Ascending aorta (tissue), 2 donors: ENCODE measurements around the gene FAAP100. TPM values are rescaled to one million over a fixed set of nuclear protein-coding genes. Genes with fewer than 3 reads are reported as not detected.

Source experiments
- DNase-seq, 2 donors: peaks; one replicate each; pipeline ENCODE4 v3.0.0-alpha.2; 2019; ENCODE audit warnings: low spot score in 2 of 2
- H3K27ac ChIP-seq, 2 donors: fragments of 200-600 bp; sonication (generic); one replicate each; pipeline ENCODE4 v1.5.1; 2016 to 2017; ENCODE audit warnings: mild to moderate bottlenecking in 1 of 2
- H3K27me3 ChIP-seq: fragments of 200-600 bp; sonication (generic); one replicate; pipeline ENCODE4 v1.5.1; 2017
- H3K36me3 ChIP-seq, 2 donors: fragments of 200-600 bp; sonication (generic); one replicate each; pipeline ENCODE4 v1.5.1; 2016
- H3K4me1 ChIP-seq, 2 donors: fragments of 200-600 bp; sonication (generic); one replicate each; pipeline ENCODE4 v1.5.1; 2016 to 2017; ENCODE audit warnings: mild to moderate bottlenecking in 1 of 2
- H3K4me3 ChIP-seq, 2 donors: fragments of 200-600 bp; sonication (generic); one replicate each; pipeline ENCODE4 v1.5.1; 2016 to 2017; ENCODE audit warnings: mild to moderate bottlenecking in 1 of 2
- H3K9me3 ChIP-seq, 2 donors: fragments of 200-600 bp; sonication (generic); one replicate each; pipeline ENCODE4 v1.5.1; 2016
- CTCF ChIP-seq, 3 experiments: fragments of 200-600 bp in 2 of 3; fragments of 450-650 bp in 1 of 3; sonication (generic) in 2 of 3; IDR thresholded peaks; one replicate each; pipeline ENCODE4 v1.5.1; 2016 to 2019; ENCODE audit warnings: antibody characterized with exemption in 3 of 3, mild to moderate bottlenecking in 1 of 3, moderate library complexity in 1 of 3
- intact Hi-C: fragments of 100-400 bp; cut with DNase I; formaldehyde crosslinking; loops from one replicate; pipeline ENCODE4 v1.15.1; 2023
- total RNA-seq: library from RNA; depleted of rRNA; stranded (reverse); fragments of >200 nt; gene quantifications from one replicate; pipeline ENCODE4 v1.1.0, GENCODE V29; 2016

Gene FAAP100
- total RNA-seq, 1 donor from 2014 or later = 75.6 TPM

GRCh38 chr17:81511554-81511803 is 40.7 kb downstream of the FAAP100 start:
- H3K27ac ChIP-seq = peak overlapping the region; percentile 88 to 90
- no peaks in the 10 kb centered on the region for H3K27me3 ChIP-seq
- intact Hi-C loops = loop anchor here (10.0 kb wide), 1 partner anchor 353 kb away; the partner anchor contains the start of gene P4HB
- peak overlapping the region; percentile 81 to 96 for H3K4me3 ChIP-seq
- DNase-seq = no peak
- H3K9me3 ChIP-seq = no peaks in the 10 kb centered on the region
- H3K36me3 ChIP-seq = peaks cover 40 to 46% of the 10 kb centered on the region in 2 donors
- no peak for TF ChIP-seq CTCF (IDR thresholded peaks at IDR 0.05)
- H3K4me1 ChIP-seq = peaks cover 2 to 8% of the 10 kb centered on the region in 2 donors

GRCh38 chr17:81510785-81511553 is 41.2 kb downstream of the FAAP100 start:
- peaks cover 40 to 46% of the 10 kb centered on the region in 2 donors for H3K36me3 ChIP-seq
- H3K27me3 ChIP-seq = no peaks in the 10 kb centered on the region
- peak overlapping the region; percentile 81 to 96 for H3K4me3 ChIP-seq
- H3K9me3 ChIP-seq = no peaks in the 10 kb centered on the region
- peaks cover 0 to 5% of the 10 kb centered on the region in 2 donors for H3K4me1 ChIP-seq
- peak overlapping the region; percentile 88 to 90 for H3K27ac ChIP-seq
- no peak for TF ChIP-seq CTCF (IDR thresholded peaks at IDR 0.05)
- DNase-seq = no peak
- intact Hi-C loops = loop anchor here (10.0 kb wide), 1 partner anchor 354 kb away; the partner anchor contains the start of gene P4HB

- H3K4me3 ChIP-seq = peak overlapping the region; percentile 81 to 96
- peak overlapping the region in 1 of 2 donors; percentile 90 for H3K27ac ChIP-seq
- intact Hi-C loops = loop anchor here (10.0 kb wide), 1 partner anchor 355 kb away; the partner anchor contains the start of gene P4HB
- peaks cover 0 to 3% of the 10 kb centered on the region in 2 donors for H3K4me1 ChIP-seq
- no peak for TF ChIP-seq CTCF (IDR thresholded peaks at IDR 0.05)
- no peaks in the 10 kb centered on the region for H3K27me3 ChIP-seq
- H3K9me3 ChIP-seq = no peaks in the 10 kb centered on the region
- peaks cover 40 to 46% of the 10 kb centered on the region in 2 donors for H3K36me3 ChIP-seq
- no peak for DNase-seq
Measured at GRCh38 chr17:81509972-81510784, 42.0 kb downstream of the FAAP100 start.

- H3K27me3 ChIP-seq = no peaks in the 10 kb centered on the region
- intact Hi-C loops = no loop called here
- peak overlapping the region; percentile 17 to 90 for H3K27ac ChIP-seq
- DNase-seq = no peak
- H3K36me3 ChIP-seq = peaks cover 40 to 46% of the 10 kb centered on the region in 2 donors
- peak overlapping the region; percentile 81 to 96 for H3K4me3 ChIP-seq
- no peaks in the 10 kb centered on the region for H3K9me3 ChIP-seq
- no peak for TF ChIP-seq CTCF (IDR thresholded peaks at IDR 0.05)
- peaks cover 0 to 3% of the 10 kb centered on the region in 2 donors for H3K4me1 ChIP-seq
Measured at GRCh38 chr17:81509207-81509971, 42.8 kb downstream of the FAAP100 start.

GRCh38 chr17:81508639-81509206 is 43.4 kb downstream of the FAAP100 start:
- peak overlapping the region; percentile 17 to 43 for H3K27ac ChIP-seq
- no peak for DNase-seq
- H3K4me3 ChIP-seq = peak overlapping the region; percentile 81 to 96
- no peak for TF ChIP-seq CTCF (IDR thresholded peaks at IDR 0.05)
- peaks cover 40 to 46% of the 10 kb centered on the region in 2 donors for H3K36me3 ChIP-seq
- H3K9me3 ChIP-seq = no peaks in the 10 kb centered on the region
- no peaks in the 10 kb centered on the region for H3K27me3 ChIP-seq
- intact Hi-C loops = no loop called here
- peaks cover 0 to 3% of the 10 kb centered on the region in 2 donors for H3K4me1 ChIP-seq
